RPMI8226 (cell line): Measurements from ENCODE around the gene ATP8B3.

ENCODE experiments used
- DNase-seq: peaks from one replicate; pipeline ENCODE4 v3.0.0-alpha.2; 2015

The ATP8B3 gene

DNA sequence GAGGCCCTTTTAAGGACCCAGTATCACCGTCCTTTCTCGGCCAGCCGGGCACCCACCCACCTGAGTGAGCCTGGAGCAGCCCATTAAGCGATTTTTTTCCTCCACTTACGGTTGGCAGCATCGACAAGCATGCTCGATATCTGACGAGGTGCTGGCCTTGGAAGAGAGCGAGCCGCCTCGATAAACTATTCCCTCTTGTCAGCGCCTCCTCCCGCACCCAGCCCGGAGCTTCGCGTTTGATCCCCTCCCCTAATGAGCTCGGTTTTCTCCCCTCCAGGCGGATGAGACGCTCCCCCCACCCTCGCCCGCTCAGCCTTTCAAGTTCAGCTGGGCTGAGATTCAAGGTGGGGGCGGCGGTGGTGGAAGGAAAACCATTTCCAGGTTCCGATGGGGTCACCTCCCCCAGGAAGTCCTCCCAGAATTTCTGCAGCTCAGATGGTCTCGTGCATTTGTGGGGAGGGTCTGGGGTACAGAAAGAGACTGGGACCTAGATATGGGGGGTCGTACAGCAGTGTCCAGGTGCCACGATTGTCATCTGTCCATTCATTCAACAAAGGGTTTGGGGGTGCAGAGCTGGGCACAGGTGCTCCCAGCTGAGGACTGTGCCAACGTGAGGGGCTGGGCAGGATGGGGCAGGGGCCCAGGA lies 77.6 kb downstream of the ATP8B3 start:
- DNase-seq, result no peak
